K562 treated with DMSO at 1 percent for 48 hours (cell line): ENCODE measurements around the gene SPRYD4. TPM values are rescaled to one million over a fixed set of nuclear protein-coding genes. Genes with fewer than 3 reads are reported as not detected.

Experiments used
- total RNA-seq: library from RNA; unstranded; fragments of 300-600 nt; gene quantifications from 2 replicates; pipeline ENCODE4 v1.2.3, GENCODE V29; 2022; ENCODE audit warnings: low replicate concordance; ENCODE audit errors: extremely low read depth

The SPRYD4 gene
- not detected in 2 replicates for total RNA-seq

DNA sequence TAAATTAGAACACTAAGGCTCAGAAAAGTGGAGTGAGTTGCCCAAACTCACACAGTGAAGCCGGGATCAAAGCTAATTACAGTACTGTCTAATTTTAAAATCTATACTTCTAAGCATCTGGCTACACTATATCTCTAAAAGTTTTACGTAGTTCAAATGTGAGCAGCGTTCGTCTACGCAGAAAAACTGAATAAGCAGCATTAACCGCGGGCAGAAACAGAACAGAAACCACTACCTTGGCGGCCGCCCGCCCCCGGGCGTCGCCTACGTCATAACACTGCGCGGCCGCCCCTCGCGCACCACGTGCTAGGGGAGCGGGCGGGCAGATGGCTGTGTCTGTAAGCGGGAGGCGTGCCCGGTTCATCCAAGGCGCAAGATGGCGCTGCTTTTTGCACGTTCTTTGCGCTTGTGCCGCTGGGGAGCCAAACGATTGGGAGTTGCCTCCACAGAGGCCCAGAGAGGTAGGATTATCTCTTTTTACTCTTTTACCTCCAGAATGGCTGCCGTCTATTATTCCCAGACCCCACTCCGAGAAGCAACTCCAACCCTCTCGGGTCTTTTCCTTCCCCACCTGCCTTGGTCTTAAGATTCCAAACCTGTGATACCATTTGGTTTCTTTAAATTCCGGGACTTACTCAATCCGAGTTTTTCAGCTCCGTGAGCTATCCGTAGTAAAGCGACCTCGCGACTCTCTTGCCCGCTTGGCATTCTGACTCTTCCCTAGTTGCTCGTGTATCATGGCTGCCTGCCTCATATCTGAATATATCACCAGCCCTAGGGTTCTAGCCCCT lies at the start of gene SPRYD4:
TSS of gene SPRYD4 (plus strand) at position 363 of the 791 bp plus-strand sequence. CDS start at position 377, 14 bp downstream.

DNA sequence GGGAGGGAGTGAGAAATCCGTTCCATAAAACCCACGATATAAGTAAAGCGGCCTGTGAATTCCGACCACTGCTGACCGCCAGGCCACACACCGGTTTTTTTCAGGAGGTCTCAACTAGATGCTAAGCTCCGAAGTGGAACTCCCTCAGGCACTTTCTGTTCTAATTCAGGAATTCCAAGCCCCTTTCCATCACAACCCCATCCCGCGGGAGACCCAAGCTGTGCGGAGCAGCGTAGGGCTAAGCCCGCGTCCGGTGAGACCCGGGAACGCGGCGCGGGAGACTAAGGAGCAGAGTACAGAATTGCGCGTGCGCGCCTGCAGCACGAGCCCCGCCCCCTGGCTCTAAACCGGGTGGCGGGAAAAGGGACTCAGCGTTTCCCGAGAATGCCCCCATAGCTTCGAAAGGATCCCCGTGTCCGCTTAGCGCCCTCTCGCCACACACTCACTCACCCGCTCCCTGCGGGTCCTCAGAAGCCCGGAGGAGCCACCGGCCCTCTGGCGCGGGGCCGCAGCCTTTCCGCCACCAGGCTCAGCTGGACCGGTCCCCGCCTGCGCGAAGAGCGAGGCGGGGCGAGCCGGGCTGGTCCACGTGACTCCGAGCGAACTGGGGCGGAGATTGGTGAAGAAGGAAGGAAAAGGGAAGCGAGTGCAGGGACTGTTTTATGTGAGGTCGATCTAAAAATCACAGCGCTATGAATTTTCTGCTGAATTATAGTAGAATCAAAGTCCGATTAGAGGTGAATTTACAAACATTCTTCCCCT lies 19.3 kb upstream of the SPRYD4 start, which contains the start of gene TIMELESS:
TSS of gene TIMELESS (minus strand) at position 567 of the 762 bp plus-strand sequence. CDS start 15,256 bp downstream, outside the sequence.

DNA sequence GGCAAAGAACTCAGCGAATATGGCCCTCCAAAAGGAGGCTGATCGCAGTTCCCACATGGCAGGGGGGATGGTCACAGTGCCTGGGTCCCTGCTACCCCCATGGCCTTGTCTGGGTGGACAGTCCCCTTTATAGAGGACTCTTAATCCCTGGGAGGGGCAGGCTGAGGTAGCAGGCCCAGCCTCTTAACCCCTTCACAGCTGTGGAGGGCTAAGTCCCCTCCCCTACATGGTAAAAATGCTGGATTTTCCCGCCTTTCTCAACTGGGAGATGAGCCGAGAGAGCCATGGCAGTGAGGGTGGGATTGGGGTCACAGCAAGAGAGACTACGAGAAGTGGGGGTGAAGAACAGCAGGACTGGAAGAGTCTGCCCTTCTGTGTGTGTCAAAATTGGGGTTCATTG lies 13.8 kb upstream of the SPRYD4 start, which contains the start of gene MIP:
TSS of gene MIP (minus strand) at position 101 of the 400 bp plus-strand sequence. CDS start at position 57, 44 bp downstream.

DNA sequence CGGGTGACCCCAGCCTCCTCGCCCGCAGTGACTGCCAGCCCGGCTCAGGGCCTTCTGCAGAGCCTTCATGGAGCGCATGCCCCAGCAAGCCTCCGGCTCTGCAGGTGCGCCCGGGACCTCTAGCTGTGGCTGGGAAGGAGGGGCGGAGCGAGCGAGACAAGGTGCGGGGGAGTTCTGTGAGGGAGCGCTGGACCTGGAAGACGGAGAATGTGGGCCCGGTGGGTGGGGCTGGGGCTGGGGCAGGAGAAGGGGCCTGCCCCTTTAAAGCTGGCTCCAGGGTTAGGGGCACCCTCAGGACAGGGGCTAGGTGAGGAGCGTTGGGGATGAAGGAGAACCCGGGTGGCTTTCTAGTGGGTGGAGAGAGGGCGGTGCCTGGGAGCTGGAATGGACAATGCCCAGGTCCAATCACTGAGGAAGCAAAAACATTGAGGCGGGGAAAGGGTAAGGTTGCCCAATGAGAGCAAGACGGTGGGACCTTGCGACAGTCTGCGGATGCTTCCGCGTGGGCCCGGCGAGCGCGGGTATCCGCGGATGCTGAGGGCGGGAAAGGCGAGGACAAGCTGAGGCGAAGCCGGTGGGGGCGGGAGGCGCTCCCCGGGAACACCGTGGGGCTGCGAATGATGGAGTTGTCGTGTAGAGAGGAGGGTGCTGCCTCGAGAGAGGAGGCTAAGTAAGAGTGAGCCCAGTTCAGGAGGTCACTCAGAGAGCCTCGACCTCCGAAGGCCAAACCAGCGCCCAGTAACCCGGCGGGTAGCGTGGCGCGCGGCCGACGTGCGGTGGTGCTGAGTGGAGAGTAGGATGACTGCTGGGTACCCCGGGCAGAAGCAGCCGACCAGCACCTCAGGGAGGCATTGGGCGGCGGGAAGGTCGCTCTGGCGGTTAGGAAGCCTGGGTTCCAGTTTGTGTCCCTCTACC lies 19.9 kb downstream of the SPRYD4 start, which contains the start of gene GLS2:
TSS of gene GLS2 (minus strand) at position 121 of the 915 bp plus-strand sequence. CDS start at position 78, 43 bp downstream.

DNA sequence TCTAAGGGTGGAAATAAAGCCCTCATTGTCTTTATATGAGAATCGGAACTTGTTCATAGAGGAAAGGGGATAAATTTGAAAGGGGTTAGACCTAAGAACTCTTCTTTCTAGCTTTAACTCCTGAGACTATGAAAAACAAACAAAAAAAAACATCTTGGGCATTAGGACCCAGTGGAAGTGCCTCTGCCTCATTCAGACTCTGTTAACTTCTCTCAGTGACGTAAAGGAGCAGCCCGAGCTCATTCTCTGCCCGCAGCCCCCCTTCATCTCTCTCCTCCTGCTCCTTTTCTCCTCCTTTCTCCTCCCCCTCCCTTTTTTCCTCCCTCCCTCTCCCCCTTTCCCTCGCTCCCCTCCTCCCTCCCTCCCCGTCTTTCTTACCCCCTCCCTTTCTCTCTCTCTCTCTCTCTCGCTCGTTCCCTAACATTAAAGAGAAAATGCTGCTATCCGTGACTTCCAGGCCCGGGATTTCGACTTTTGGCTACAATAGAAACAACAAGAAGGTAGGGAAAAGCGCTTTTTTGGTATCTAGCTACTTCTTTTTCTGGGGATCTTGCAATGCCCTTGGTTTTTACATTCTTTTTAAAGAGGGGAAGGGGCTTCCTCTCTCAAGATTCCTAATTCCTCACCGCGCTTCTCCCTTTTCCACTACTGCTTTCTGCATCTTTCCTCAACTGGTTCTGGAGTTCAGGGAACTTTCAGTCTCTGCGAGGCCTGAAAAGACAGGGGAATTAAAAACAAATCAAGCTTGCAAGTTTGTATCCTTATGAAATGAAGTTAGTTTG lies 53.4 kb downstream of the SPRYD4 start, which contains the start of gene RBMS2:
TSS of gene RBMS2 (plus strand) at position 231 of the 782 bp plus-strand sequence. CDS start at position 435, 204 bp downstream.

Other genes with a start within 250 kb of the SPRYD4 start
- gene RNF41, start 246.7 kb upstream of the SPRYD4 start, total RNA-seq, result not detected in 2 replicates
- gene NABP2, start 244.2 kb upstream of the SPRYD4 start, total RNA-seq, result not detected in 2 replicates
- gene SLC39A5, start 238.5 kb upstream of the SPRYD4 start, total RNA-seq, result not detected in 2 replicates
- not detected in 2 replicates for gene ANKRD52, start 210.2 kb upstream of the SPRYD4 start, total RNA-seq
- gene COQ10A, start 201.6 kb upstream of the SPRYD4 start, total RNA-seq, result not detected in 2 replicates
- gene CS, start 168.2 kb upstream of the SPRYD4 start, total RNA-seq, result 326 TPM in 1 of 2 replicates, not detected in the other
- gene CNPY2, start 152.6 kb upstream of the SPRYD4 start, total RNA-seq, result not detected in 2 replicates
- gene PAN2, start 134.6 kb upstream of the SPRYD4 start, total RNA-seq, result not detected in 2 replicates
- gene IL23A, start 129.7 kb upstream of the SPRYD4 start, total RNA-seq, result not detected in 2 replicates
- gene STAT2, start 108.5 kb upstream of the SPRYD4 start, total RNA-seq, result not detected in 2 replicates
- gene APOF, start 105.7 kb upstream of the SPRYD4 start, total RNA-seq, result not detected in 2 replicates
- gene TIMELESS, start 19.2 kb upstream of the SPRYD4 start, total RNA-seq, result not detected in 2 replicates
- not detected in 2 replicates for gene MIP, start 13.9 kb upstream of the SPRYD4 start, total RNA-seq
- gene GLS2, start 19.6 kb downstream of the SPRYD4 start, total RNA-seq, result not detected in 2 replicates
- gene RBMS2, start 53.2 kb downstream of the SPRYD4 start, total RNA-seq, result not detected in 2 replicates
- not detected in 2 replicates for gene BAZ2A, start 161.7 kb downstream of the SPRYD4 start, total RNA-seq
- 1,380 TPM in 1 of 2 replicates, not detected in the other for gene ATP5F1B, start 177.4 kb downstream of the SPRYD4 start, total RNA-seq
- not detected in 2 replicates for gene PTGES3, start 219.7 kb downstream of the SPRYD4 start, total RNA-seq